Stimulated activated CD4-positive, alpha-beta T cell treated with anti-CD3 and anti-CD28 coated beads, Interleukin-4, amount 100 ng/mL, for 1 hour (primary cell): Measurements from ENCODE around the gene XIRP1.
"Not testable (repeated sequence)": the region's sequence is repeated elsewhere in the genome, so short reads cannot be mapped to it uniquely, and the experiment has no call there.

Source experiments
- DNase-seq: peaks from one replicate; pipeline ENCODE4 v3.0.0-alpha.2; 2020

The XIRP1 gene

GRCh38 chr3:39184081-39184967, 8.1 kb downstream of the XIRP1 start:
- DNase-seq = no peak

GRCh38 chr3:39183211-39184080, 8.9 kb downstream of the XIRP1 start:
- DNase-seq = no peak

- no peak for DNase-seq
Measured at GRCh38 chr3:39181408-39182335, 10.7 kb downstream of the XIRP1 start.

- peak; percentile 84 for DNase-seq
Measured at GRCh38 chr3:39180546-39181346, 11.6 kb downstream of the XIRP1 start.

DNA sequence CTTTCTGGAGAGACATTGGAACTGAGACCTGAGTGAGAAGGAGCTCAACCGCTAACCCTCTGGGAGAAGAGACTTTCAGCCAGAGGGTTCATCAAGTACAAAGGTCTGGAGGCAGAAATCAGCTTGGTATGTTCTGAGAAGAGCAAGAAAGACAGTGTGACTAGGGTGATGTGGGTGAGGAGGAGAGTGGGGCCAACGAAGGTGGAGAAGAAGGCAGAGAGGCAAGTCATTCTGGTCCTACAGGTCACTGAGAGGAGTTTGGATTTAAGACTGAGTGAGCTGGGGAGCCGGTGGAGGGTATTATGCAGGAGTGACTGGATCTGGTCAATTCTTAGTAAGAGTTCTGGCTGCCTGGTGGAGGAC, 12.2 kb downstream of the XIRP1 start:
- DNase-seq = no peak

DNA sequence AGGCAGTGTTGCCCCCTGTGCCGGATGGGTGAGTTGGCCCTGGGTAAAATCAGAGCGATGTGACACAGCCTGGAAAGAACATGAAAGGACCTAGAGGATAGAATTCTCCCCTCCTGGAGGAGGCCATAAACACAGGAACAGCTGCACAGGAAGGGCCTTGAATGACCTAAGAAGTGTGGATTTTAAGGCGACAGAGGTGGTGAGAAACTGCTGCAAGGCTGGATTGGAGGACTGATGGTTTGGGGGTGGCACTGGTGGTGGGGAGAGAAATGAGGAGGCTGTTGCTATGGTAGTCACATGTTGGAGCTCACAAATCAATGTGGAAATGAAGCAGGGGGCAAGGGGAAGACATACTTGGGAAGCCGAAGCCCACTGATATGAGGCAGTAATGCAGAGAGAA, 13.8 kb downstream of the XIRP1 start:
- no peak for DNase-seq

- peak; percentile 66 for DNase-seq
Measured at GRCh38 chr3:39177708-39178332, 14.6 kb downstream of the XIRP1 start.

- DNase-seq = no peak
Measured at GRCh38 chr3:39176025-39176714, 16.2 kb downstream of the XIRP1 start.

- no peak for DNase-seq
Measured at GRCh38 chr3:39173318-39174125, 18.9 kb downstream of the XIRP1 start.

GRCh38 chr3:39171860-39172259, 20.5 kb downstream of the XIRP1 start:
- no peak for DNase-seq

- not testable (repeated sequence) for DNase-seq
Measured at GRCh38 chr3:39170877-39171276, 21.5 kb downstream of the XIRP1 start.

DNA sequence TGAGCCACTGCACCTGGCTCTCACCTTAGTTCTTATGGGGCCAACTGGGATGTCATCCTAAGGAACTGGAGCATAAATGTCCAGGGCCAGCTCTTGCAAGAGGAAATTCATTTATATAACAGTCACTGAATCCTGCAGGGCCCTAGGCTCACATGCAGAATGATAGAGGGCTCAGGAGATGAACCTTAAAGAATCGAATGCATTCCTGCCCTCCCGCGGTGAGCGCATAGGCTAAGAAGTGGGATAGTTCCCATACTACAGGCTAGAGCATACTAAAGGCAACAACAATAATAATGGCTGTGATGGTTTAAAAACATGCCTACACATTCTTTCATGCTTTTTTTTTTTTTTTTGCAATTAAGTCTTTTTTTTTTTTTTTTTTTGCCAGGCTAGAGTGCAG, 21.9 kb downstream of the XIRP1 start:
- no peak for DNase-seq

- no peak for DNase-seq
Measured at GRCh38 chr3:39169712-39170111, 22.7 kb downstream of the XIRP1 start.

GRCh38 chr3:39168156-39168780, 24.1 kb downstream of the XIRP1 start:
- DNase-seq = no peak

- no peak for DNase-seq
Measured at GRCh38 chr3:39166932-39167532, 25.4 kb downstream of the XIRP1 start.

- no peak for DNase-seq
Measured at GRCh38 chr3:39166134-39166710, 26.2 kb downstream of the XIRP1 start.

DNA sequence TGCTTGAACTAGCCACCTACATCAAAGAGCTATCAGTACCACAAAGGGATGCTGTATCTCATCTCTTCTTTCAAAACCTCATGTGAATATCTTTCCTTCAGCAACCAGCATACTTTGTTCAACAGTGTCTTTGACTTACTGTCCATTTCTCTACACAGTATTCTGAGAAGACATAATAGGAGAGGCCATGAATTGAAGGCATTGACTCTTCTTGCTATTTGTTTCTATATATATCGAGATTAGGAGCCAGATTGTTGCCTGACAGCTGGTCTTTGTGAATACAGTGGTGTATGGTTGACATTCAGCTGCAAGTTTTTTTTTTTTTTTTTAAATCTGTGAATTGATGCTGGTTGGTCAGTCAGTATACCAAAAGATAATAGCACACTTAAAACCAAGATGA, 26.9 kb downstream of the XIRP1 start:
- DNase-seq = no peak

GRCh38 chr3:39164414-39164813, 28.0 kb downstream of the XIRP1 start:
- DNase-seq = no peak
